ENCODE data around the gene POMT2. TPM values are rescaled to one million over a fixed set of nuclear protein-coding genes. Genes with fewer than 3 reads are reported as not detected.

Gene POMT2
- 9.4 and 14.4 TPM in 2 replicates for total RNA-seq

DNA sequence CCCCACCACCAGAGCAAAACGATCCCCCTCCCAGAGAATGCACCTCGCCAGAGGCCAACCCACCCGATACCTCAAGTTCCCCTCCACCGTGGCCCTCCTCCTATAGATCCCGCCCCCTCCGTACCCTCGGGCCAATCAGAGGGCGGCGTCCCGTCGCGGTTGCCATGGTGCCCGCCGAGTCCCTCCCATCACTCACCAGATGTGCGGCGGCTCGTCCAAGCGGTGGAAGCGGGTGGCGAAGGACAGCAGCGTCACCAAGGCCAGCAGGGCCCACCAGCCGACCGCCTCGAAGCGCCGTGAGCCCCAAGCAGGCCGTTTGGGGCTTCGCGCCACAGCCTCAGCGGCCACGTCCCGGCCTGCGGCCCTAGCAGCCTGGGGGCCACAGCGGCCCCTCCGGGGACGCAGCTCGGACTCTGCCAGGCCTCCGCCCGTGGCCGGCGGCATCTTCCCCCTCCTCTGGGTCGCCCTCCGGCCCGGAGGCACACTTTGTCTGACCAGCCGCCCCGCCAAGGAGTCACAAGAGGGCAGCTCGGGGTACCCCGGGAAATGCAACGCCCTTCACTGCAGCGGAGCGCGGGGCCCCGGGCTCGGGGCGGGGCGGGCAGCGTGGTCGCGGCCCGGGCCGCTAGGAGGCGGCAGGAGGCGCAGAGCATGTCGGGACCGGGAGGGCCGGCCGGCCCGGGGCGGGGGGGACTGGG lies at the start of gene POMT2:
Gene POMT2 (minus strand): TSS at position 646 of the 698 bp plus-strand sequence. CDS start 202 bp downstream, at position 444.

DNA sequence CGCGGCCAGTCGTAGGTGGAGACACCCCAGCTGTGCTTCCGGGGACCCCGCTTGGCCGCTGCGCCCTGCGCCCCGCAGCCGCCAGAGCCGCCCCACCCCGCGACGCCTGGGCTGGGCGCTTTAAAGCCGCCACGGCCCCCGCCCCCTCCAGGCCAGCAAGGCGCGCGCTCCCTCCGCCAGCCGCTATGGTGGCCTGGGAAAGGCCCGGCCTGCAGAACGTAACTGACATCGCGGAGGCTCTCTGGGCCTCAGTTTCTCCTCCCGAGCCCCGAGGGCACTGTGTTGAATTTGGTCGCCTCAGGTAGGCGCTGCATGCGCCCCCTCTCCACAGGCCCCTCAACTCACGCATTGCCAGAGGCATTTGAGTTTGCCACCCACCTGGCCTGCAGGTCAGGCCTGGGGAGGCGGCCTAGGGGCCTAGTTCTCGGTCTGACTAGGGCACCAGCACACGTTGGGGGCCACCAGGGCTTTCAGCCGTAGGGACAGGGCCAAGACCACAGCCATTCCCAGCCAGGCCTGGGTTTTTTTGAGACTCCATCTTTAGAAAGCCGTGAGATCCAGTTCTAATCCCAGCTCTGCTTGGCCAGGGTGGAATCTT lies 49.5 kb downstream of the POMT2 start, which contains the start of gene NGB:
Gene NGB (minus strand): TSS at position 94 of the 598 bp plus-strand sequence. CDS start 269 bp downstream, outside the sequence.

Other genes with a start within 250 kb of the POMT2 start
- gene CIPC, start 222.6 kb downstream of the POMT2 start, total RNA-seq, result 11.6 and 12.0 TPM in 2 replicates
- not detected in 2 replicates for gene ZDHHC22, start 179.1 kb downstream of the POMT2 start, total RNA-seq
- not detected in 2 replicates for gene TMEM63C, start 139.1 kb downstream of the POMT2 start, total RNA-seq
- not detected in 2 replicates for gene NGB, start 49.7 kb downstream of the POMT2 start, total RNA-seq
- gene GSTZ1, start 153 bp upstream of the POMT2 start, total RNA-seq, result 19.6 and 25.1 TPM in 2 replicates
- gene TMED8, start 56.2 kb upstream of the POMT2 start, total RNA-seq, result 5.7 and 5.8 TPM in 2 replicates
- 1.6 and 2.2 TPM in 2 replicates for gene SAMD15, start 56.5 kb upstream of the POMT2 start, total RNA-seq
- gene NOXRED1, start 102.6 kb upstream of the POMT2 start, total RNA-seq, result 0.20 TPM in 1 of 2 replicates, not detected in the other
- gene VIPAS39, start 136.7 kb upstream of the POMT2 start, total RNA-seq, result 19.0 and 19.8 TPM in 2 replicates
- 96.5 and 101 TPM in 2 replicates for gene AHSA1, start 137.2 kb upstream of the POMT2 start, total RNA-seq
- 0.05 and 0.19 TPM in 2 replicates for gene ISM2, start 177.9 kb upstream of the POMT2 start, total RNA-seq